ENCODE data around the gene RMI1. TPM values are rescaled to one million over a fixed set of nuclear protein-coding genes. Genes with fewer than 3 reads are reported as not detected.
A peak's percentile ranks its signal among the peaks of the same experiment; 100 is the strongest.
"Not testable (repeated sequence)": the region's sequence is repeated elsewhere in the genome, so short reads cannot be mapped to it uniquely, and the experiment has no call there.

The RMI1 gene
- 10 to 100 TPM; 24.9 to 25.5 TPM for total RNA-seq

DNA sequence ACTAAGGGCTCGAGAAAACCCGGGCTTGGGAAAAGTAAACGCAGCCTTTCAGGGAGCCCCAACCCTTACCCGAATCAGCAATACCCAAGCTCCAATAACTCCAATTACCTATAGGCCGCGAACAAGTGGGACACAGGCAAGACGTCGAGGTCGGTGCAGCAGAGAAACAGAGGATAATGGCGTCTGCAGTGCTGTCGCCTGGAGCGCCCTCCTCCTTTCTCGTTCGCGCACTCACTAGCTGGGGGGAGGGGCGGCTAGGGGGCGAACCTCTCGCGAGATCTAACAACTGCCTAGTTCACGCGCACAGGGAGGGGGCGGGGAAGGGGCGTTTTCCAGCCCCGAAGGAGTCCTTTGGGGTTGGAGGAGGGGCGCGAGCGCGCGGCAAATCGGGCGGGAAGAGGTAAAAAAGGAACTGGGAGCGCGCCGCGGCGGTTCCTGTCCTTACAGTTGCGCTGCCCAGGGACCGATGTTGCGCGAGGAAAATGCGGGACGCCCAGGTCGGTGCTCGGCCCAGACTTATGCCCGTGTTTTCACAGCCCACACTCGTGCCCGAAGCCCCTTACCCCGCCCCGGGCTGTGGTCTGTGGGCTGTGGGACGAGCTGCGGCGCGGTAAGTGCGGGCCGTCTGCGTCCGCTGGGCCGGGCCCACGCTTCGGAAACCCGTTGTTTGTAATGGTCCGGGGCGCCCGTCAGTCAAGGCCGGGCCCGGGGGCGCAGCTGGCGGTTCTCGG is at the start of gene RMI1:
TSS of gene RMI1 (plus strand) at position 411 of the 731 bp plus-strand sequence. CDS start 20,182 bp downstream, outside the sequence.
- Mint-ChIP-seq H3K4me1 (peaks cover 46% of the 10 kb centered on the region), H3K36me3 (peaks cover 44% of the 10 kb centered on the region), H3K27me3 (no peaks in the 10 kb centered on the region), H3K4me3 (peak within 1 kb of the TSS; percentile 99), H3K9me3 (ENCODE audit: low read depth) (no peaks in the 10 kb centered on the region), H3K27ac (peak within 1 kb of the TSS; percentile 96)
- DNase-seq (peak; percentile 99), ATAC-seq (peak; percentile 76)
- CTCF ChIA-PET = interaction anchor here (0.8 to 2.0 kb wide), 5 partner anchors 9 to 315 kb away, joined by 3 to 11 read pairs (median 5); a partner anchor contains a TSS

GRCh38 chr9:83930881-83931280 is 49.7 kb upstream of the RMI1 start:
- Mint-ChIP-seq H3K9me3 (ENCODE audit: low read depth) (no peaks in the 10 kb centered on the region), H3K4me1 (peaks cover 4% of the 10 kb centered on the region), H3K27ac (no peak overlapping the region), H3K36me3 (no peaks in the 10 kb centered on the region), H3K27me3 (no peaks in the 10 kb centered on the region), H3K4me3 (no peak overlapping the region)
- ATAC-seq = no peak
- no peak for DNase-seq
- CTCF ChIA-PET = interaction anchor here (1.3 kb wide), 1 partner anchor 330 kb away, joined by 4 read pairs; no protein-coding TSS in a partner anchor

GRCh38 chr9:83932011-83932410 is 48.6 kb upstream of the RMI1 start:
- no peaks in the 10 kb centered on the region for H3K27me3 Mint-ChIP-seq
- H3K4me1 Mint-ChIP-seq = peaks cover 4% of the 10 kb centered on the region
- no peak for DNase-seq
- no peaks in the 10 kb centered on the region for H3K36me3 Mint-ChIP-seq
- H3K9me3 Mint-ChIP-seq (ENCODE audit: low read depth) = no peaks in the 10 kb centered on the region
- peak; percentile 30 for ATAC-seq
- no peak overlapping the region for H3K27ac Mint-ChIP-seq
- no peak overlapping the region for H3K4me3 Mint-ChIP-seq
- CTCF ChIA-PET = no interaction called here

GRCh38 chr9:83932851-83933250 is 47.8 kb upstream of the RMI1 start:
- CTCF ChIA-PET = interaction anchor here (0.7 to 2.0 kb wide), 3 partner anchors 12 to 328 kb away, joined by 3 to 7 read pairs (median 3); partner anchors contain the start of gene KIF27
- ATAC-seq = no peak
- peaks cover 2% of the 10 kb centered on the region for H3K36me3 Mint-ChIP-seq
- H3K4me1 Mint-ChIP-seq = peaks cover 4% of the 10 kb centered on the region
- no peak overlapping the region for H3K4me3 Mint-ChIP-seq
- no peak overlapping the region for H3K27ac Mint-ChIP-seq
- no peak for DNase-seq
- no peaks in the 10 kb centered on the region for H3K27me3 Mint-ChIP-seq
- H3K9me3 Mint-ChIP-seq (ENCODE audit: low read depth) = no peaks in the 10 kb centered on the region

- H3K27ac Mint-ChIP-seq = no peak overlapping the region
- no peak for DNase-seq
- no peak for ATAC-seq
- H3K4me3 Mint-ChIP-seq = no peak overlapping the region
- no peaks in the 10 kb centered on the region for H3K9me3 Mint-ChIP-seq (ENCODE audit: low read depth)
- H3K36me3 Mint-ChIP-seq = peaks cover 4% of the 10 kb centered on the region
- H3K4me1 Mint-ChIP-seq = peaks cover 4% of the 10 kb centered on the region
- CTCF ChIA-PET = interaction anchor here (1.1 to 2.0 kb wide), 2 partner anchors 13 to 327 kb away, joined by 3 to 7 read pairs; partner anchors contain the start of gene KIF27
- no peaks in the 10 kb centered on the region for H3K27me3 Mint-ChIP-seq
Observed at GRCh38 chr9:83933790-83934189, 46.8 kb upstream of the RMI1 start.

GRCh38 chr9:83934569-83935275 is 45.9 kb upstream of the RMI1 start:
- Mint-ChIP-seq H3K27ac (no peak overlapping the region), H3K27me3 (no peaks in the 10 kb centered on the region), H3K4me1 (peaks cover 4% of the 10 kb centered on the region), H3K4me3 (no peak overlapping the region), H3K36me3 (peaks cover 7% of the 10 kb centered on the region), H3K9me3 (ENCODE audit: low read depth) (no peaks in the 10 kb centered on the region)
- CTCF ChIA-PET = interaction anchor here (0.6 to 2.0 kb wide), 4 partner anchors 15 to 436 kb away, joined by 3 to 7 read pairs (median 3); no protein-coding TSS in a partner anchor
- ATAC-seq (no peak), DNase-seq (no peak)

GRCh38 chr9:83935276-83935935 is 45.2 kb upstream of the RMI1 start:
- H3K4me1 Mint-ChIP-seq = peaks cover 4% of the 10 kb centered on the region
- ATAC-seq (no peak), DNase-seq (no peak)
- H3K27me3 Mint-ChIP-seq = no peaks in the 10 kb centered on the region
- no peak overlapping the region for H3K4me3 Mint-ChIP-seq
- no peaks in the 10 kb centered on the region for H3K9me3 Mint-ChIP-seq (ENCODE audit: low read depth)
- no peak overlapping the region for H3K27ac Mint-ChIP-seq
- CTCF ChIA-PET = interaction anchor here (0.6 to 1.0 kb wide), 4 partner anchors 15 to 435 kb away, joined by 3 read pairs; no protein-coding TSS in a partner anchor
- peaks cover 8% of the 10 kb centered on the region for H3K36me3 Mint-ChIP-seq

GRCh38 chr9:83936523-83936922 is 44.1 kb upstream of the RMI1 start:
- Mint-ChIP-seq H3K27ac (no peak overlapping the region), H3K4me3 (no peak overlapping the region), H3K27me3 (no peaks in the 10 kb centered on the region), H3K36me3 (peaks cover 13% of the 10 kb centered on the region), H3K4me1 (peaks cover 4% of the 10 kb centered on the region), H3K9me3 (ENCODE audit: low read depth) (no peaks in the 10 kb centered on the region)
- DNase-seq (no peak), ATAC-seq (no peak)
- CTCF ChIA-PET = interaction anchor here (1.0 to 2.0 kb wide), 10 partner anchors 9 to 360 kb away, joined by 3 to 22 read pairs (median 4); partner anchors contain the start of gene KIF27

- peak; percentile 50 for DNase-seq
- Mint-ChIP-seq H3K9me3 (ENCODE audit: low read depth) (no peaks in the 10 kb centered on the region), H3K4me1 (no peaks in the 10 kb centered on the region), H3K36me3 (peaks cover 18% of the 10 kb centered on the region), H3K27ac (no peak overlapping the region), H3K27me3 (no peaks in the 10 kb centered on the region), H3K4me3 (no peak overlapping the region)
- ATAC-seq = peak; percentile 80
- CTCF ChIA-PET = interaction anchor here (0.7 to 2.0 kb wide), 13 partner anchors 11 to 376 kb away, joined by 3 to 22 read pairs (median 4); partner anchors contain the start of gene KIF27
Observed at GRCh38 chr9:83937861-83938455, 42.6 kb upstream of the RMI1 start.

GRCh38 chr9:83940590-83941303 is 39.9 kb upstream of the RMI1 start:
- H3K27me3 Mint-ChIP-seq = no peaks in the 10 kb centered on the region
- H3K36me3 Mint-ChIP-seq = peaks cover 29% of the 10 kb centered on the region
- H3K27ac Mint-ChIP-seq = no peak overlapping the region
- no peak overlapping the region for H3K4me3 Mint-ChIP-seq
- CTCF ChIA-PET = no interaction called here
- no peaks in the 10 kb centered on the region for H3K4me1 Mint-ChIP-seq
- H3K9me3 Mint-ChIP-seq (ENCODE audit: low read depth) = no peaks in the 10 kb centered on the region
- DNase-seq (no peak), ATAC-seq (no peak)

- ATAC-seq; CTCF ChIA-PET; H3K4me1 Mint-ChIP-seq; H3K9me3 Mint-ChIP-seq (ENCODE audit: low read depth); H3K27me3 Mint-ChIP-seq; H3K27ac Mint-ChIP-seq; DNase-seq; H3K4me3 Mint-ChIP-seq: not testable (repeated sequence)
- peaks cover 25% of the 10 kb centered on the region for H3K36me3 Mint-ChIP-seq
Observed at GRCh38 chr9:83948096-83948495, 32.5 kb upstream of the RMI1 start.

DNA sequence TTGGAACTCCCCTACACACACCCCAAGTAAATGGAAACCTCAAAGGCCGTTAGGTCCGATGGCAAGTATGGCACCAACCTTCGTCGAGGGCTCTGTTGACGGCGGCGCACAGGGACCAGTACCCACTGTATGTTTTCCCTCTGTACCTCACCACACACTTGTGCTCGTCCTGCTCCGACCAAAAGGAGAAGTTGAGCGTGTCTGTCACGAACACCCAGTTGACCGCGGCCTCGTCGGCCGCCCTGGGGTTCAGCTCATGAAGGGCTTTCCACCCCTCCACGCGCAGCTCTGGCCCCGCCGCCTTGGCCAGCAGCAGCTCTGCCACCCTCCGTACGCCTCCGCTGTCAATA is 24.5 kb upstream of the RMI1 start:
- DNase-seq (peak; percentile 57), ATAC-seq (peak; percentile 71)
- Mint-ChIP-seq H3K9me3 (ENCODE audit: low read depth) (no peaks in the 10 kb centered on the region), H3K4me1 (peaks cover 22% of the 10 kb centered on the region), H3K4me3 (peak overlapping the region; percentile 96), H3K27me3 (no peaks in the 10 kb centered on the region), H3K36me3 (peaks cover 10% of the 10 kb centered on the region), H3K27ac (peak overlapping the region; percentile 92)
- CTCF ChIA-PET = interaction anchor here (1.0 kb wide), 1 partner anchor 35 kb away, joined by 4 read pairs; the partner anchor contains the start of gene KIF27

All from activated CD8-positive, alpha-beta memory T cell treated with anti-CD3 and anti-CD28 coated beads, Interleukin-2, amount 10 ng/mL, durations not matched to agents 7 days and 5 days (primary cell).